Fibroblast of lung (primary cell): ENCODE results near the gene CFAP46.

Experiments
- EZH2 ChIP-seq: IDR thresholded peaks from 2 replicates; pipeline ENCODE4 v1.5.1; 2012; ENCODE audit warnings: low read length, control low read depth, mild to moderate bottlenecking; ENCODE audit errors: missing control alignments
- TF ChIP-seq, protein P1 (sequence below), 2 donors: IDR thresholded peaks in 1 of 2; conservative IDR thresholded peaks in 1 of 2; 1 replicate in 1 of 2; 2 replicates in 1 of 2; pipeline ENCODE4 v1.5.1; 2011 to 2012; ENCODE audit warnings: low read length in 2 of 2, control low read depth in 1 of 2, inconsistent platforms in 1 of 2, low read depth in 1 of 2, mild to moderate bottlenecking in 1 of 2

- TF ChIP-seq, protein P1, sequence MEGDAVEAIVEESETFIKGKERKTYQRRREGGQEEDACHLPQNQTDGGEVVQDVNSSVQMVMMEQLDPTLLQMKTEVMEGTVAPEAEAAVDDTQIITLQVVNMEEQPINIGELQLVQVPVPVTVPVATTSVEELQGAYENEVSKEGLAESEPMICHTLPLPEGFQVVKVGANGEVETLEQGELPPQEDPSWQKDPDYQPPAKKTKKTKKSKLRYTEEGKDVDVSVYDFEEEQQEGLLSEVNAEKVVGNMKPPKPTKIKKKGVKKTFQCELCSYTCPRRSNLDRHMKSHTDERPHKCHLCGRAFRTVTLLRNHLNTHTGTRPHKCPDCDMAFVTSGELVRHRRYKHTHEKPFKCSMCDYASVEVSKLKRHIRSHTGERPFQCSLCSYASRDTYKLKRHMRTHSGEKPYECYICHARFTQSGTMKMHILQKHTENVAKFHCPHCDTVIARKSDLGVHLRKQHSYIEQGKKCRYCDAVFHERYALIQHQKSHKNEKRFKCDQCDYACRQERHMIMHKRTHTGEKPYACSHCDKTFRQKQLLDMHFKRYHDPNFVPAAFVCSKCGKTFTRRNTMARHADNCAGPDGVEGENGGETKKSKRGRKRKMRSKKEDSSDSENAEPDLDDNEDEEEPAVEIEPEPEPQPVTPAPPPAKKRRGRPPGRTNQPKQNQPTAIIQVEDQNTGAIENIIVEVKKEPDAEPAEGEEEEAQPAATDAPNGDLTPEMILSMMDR (conservative IDR thresholded peaks at IDR 0.05 in 1 of 2, IDR thresholded peaks at IDR 0.05 in 1 of 2; ENCODE audit: low read depth in 1 of 2, low read length in 2 of 2): no peak
- no peak for TF ChIP-seq EZH2
Measured at GRCh38 chr10:132920101-132920925, 22.1 kb downstream of the CFAP46 start.
